ENCODE results near the gene RPL13. TPM values are rescaled to one million over a fixed set of nuclear protein-coding genes. Genes with fewer than 3 reads are reported as not detected.

RPL13 gene
- total and polyA plus RNA-seq, 2 of the 13 experiments (the other 11 are each of a cell fraction or from before 2014, with no cell fraction given) = 2,988 to 4,411 TPM

GRCh38 chr16:89581045-89581695 is 20.7 kb downstream of the RPL13 start (continued):
- TF ChIP-seq ELF1 (CRISPR knock-in tag; IDR thresholded peaks at IDR 0.05) = no peak
- no peak for TF ChIP-seq SRF (IDR thresholded peaks at IDR 0.05; ENCODE audit: low read depth, low read length)
- no peak for TF ChIP-seq TP53 (CRISPR knock-in tag; conservative IDR thresholded peaks at IDR 0.05)
- peak; percentile 18; the same call in 1 of the 2 replicates for TF ChIP-seq ARID5B (CRISPR knock-in tag; IDR thresholded peaks at IDR 0.05)
- TF ChIP-seq GATAD2A (CRISPR knock-in tag; IDR thresholded peaks at IDR 0.05) = 0 out of 2 replicates have a peak, but pooled peaks have one; percentile 11
- peak; percentile 70; the same call in 1 of the 2 replicates for TF ChIP-seq EED (CRISPR knock-in tag; IDR thresholded peaks at IDR 0.05)
- no peak for TF ChIP-seq ZNF704 (CRISPR knock-in tag; IDR thresholded peaks at IDR 0.05; ENCODE audit: borderline replicate concordance)
- TF ChIP-seq ZNF574 (CRISPR knock-in tag; IDR thresholded peaks at IDR 0.05) = no peak
- TF ChIP-seq CREB1 (IDR thresholded peaks at IDR 0.05) = peak; percentile 48
- no peak for TF ChIP-seq CREB1 (CRISPR knock-in tag; IDR thresholded peaks at IDR 0.05)
- TF ChIP-seq MAZ (IDR thresholded peaks at IDR 0.05; ENCODE audit: borderline replicate concordance, low read depth, low read length) = no peak
- 0 out of 2 replicates have a peak, but pooled peaks have one; percentile 40 for TF ChIP-seq MAZ (CRISPR knock-in tag; IDR thresholded peaks at IDR 0.05; ENCODE audit: low read depth)
- TF ChIP-seq ZC3H4 (CRISPR knock-in tag; IDR thresholded peaks at IDR 0.05; ENCODE audit: borderline replicate concordance) = no peak
- TF ChIP-seq ZNF772 (CRISPR knock-in tag; IDR thresholded peaks at IDR 0.05) = no peak
- TF ChIP-seq ZNF652 (CRISPR knock-in tag; IDR thresholded peaks at IDR 0.05; ENCODE audit: borderline replicate concordance, low read depth) = no peak
- TF ChIP-seq BCL6 (CRISPR knock-in tag; IDR thresholded peaks at IDR 0.05) = no peak
- no peak for TF ChIP-seq ZNF225 (CRISPR knock-in tag; IDR thresholded peaks at IDR 0.05)
- TF ChIP-seq SP140L (CRISPR knock-in tag; IDR thresholded peaks at IDR 0.05; ENCODE audit: borderline replicate concordance) = no peak
- TF ChIP-seq ZNF367 (CRISPR knock-in tag; IDR thresholded peaks at IDR 0.05; ENCODE audit: borderline replicate concordance) = no peak
- TF ChIP-seq FOXC1 (CRISPR knock-in tag; IDR thresholded peaks at IDR 0.05; ENCODE audit: borderline replicate concordance) = no peak
- no peak for TF ChIP-seq NFRKB (IDR thresholded peaks at IDR 0.05)
- no peak for TF ChIP-seq REPIN1 (CRISPR knock-in tag; IDR thresholded peaks at IDR 0.05; ENCODE audit: borderline replicate concordance, low read depth)
- TF ChIP-seq ZBTB8A (CRISPR knock-in tag; IDR thresholded peaks at IDR 0.05; ENCODE audit: borderline replicate concordance, low read depth) = no peak
- TF ChIP-seq RNF2 (conservative IDR thresholded peaks at IDR 0.05; ENCODE audit: low read depth) = no peak
- TF ChIP-seq CAMTA2 (CRISPR knock-in tag; IDR thresholded peaks at IDR 0.05; ENCODE audit: borderline replicate concordance) = no peak
